Frontal cortex (tissue), 4 donors: ENCODE results near the gene FATE1. TPM values are rescaled to one million over a fixed set of nuclear protein-coding genes. Genes with fewer than 3 reads are reported as not detected.

Experiments used
- DNase-seq, 2 donors: peaks; one replicate each; pipeline ENCODE4 v3.0.0; 2012; ENCODE audit warnings: low spot score in 2 of 2
- FAIRE-seq: peaks from 2 replicates; lab custom pipeline; 2012; peaks lifted over from hg19 to GRCh38; lab: Jason Lieb, UNC
- total RNA-seq: library from RNA; depleted of rRNA; stranded (reverse); fragments of >200 nt; gene quantifications from one replicate; pipeline ENCODE4 v1.2.3, GENCODE V29; 2014
- donor health status: control.
- donor health status: control.
- donor health status: control.

Gene FATE1
- total RNA-seq, 1 donor from 2014 or later, result not detected

DNA sequence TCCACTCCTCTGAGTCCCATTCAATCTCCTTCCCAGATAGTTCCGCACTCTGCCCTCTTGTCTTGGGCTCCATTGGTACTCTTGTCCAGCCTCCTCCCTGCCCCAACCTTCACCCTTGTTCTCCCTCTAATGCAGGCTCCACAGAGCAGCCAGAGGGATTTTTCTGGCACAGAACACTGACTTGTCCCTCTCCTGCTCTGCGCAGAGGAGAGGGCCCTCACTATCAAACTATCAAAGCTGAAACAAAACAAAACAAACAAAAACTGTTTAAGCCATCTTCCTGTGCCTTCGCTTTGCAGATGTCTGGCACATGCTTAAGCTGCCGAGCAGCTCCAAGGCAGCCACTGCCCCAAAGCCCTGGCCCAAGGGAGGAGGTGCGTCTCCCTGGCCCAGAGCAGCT is 21.7 kb downstream of the FATE1 start:
- no peak for FAIRE-seq
- DNase-seq, result no peak

DNA sequence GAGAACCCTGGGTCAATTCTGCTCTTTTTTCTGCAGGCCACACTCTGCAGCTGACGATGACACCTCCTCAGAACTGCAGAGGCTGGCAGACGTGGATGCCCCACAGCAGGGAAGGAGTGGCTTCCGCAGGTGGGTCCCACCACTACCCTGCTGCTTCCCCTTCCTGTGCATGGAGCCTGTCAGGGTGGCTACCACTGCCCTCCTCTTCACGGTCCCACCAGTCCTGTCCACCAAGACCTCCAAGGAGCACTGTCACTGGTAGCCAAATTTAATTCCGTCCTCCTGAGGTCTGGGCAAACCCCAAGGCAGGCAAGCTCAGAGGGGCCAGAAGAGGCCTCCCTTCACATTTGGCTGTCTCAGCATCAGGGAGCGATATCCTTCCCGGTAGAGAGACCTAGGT is 22.9 kb downstream of the FATE1 start:
- DNase-seq (no peak), FAIRE-seq (no peak)

DNA sequence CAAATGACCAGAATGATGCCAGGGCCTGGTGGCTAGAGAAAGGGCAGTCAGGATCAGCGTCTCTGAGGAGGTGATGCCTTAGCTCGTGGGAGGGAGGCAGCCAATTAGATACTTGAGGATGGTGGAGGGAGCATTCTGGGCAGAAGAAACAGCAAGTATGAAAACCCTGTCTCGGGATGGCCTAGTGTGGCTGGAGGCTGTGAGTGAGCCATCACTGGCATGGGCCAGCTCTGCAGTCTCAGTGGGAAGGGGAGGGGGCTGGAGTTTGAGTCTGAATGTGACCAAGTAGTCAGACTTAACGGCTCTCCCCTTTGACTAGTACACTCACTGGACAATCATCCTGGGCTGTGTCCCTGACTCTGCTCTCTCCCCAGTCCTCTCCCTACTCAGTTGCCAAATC is 25.8 kb downstream of the FATE1 start:
- DNase-seq, result no peak
- no peak for FAIRE-seq

DNA sequence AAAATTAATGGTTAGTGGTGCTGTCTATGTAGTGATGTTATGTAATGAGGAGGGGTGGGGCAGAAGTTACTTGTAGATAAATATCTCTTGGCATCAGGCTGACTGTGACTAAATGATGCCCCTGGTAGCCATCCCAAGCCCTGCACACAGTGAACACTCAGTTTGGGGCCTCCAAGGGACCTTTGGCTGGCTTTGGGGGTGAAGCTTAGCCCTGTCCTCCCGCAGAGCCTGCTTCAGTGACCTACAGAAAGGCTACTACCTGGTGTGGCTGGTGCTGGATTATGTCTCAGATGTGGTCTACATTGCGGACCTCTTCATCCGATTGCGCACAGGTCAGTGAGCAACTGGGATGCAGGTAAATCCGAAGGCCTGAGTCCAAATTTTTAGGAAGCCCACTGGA is 26.5 kb downstream of the FATE1 start:
- FAIRE-seq (no peak), DNase-seq (no peak)

DNA sequence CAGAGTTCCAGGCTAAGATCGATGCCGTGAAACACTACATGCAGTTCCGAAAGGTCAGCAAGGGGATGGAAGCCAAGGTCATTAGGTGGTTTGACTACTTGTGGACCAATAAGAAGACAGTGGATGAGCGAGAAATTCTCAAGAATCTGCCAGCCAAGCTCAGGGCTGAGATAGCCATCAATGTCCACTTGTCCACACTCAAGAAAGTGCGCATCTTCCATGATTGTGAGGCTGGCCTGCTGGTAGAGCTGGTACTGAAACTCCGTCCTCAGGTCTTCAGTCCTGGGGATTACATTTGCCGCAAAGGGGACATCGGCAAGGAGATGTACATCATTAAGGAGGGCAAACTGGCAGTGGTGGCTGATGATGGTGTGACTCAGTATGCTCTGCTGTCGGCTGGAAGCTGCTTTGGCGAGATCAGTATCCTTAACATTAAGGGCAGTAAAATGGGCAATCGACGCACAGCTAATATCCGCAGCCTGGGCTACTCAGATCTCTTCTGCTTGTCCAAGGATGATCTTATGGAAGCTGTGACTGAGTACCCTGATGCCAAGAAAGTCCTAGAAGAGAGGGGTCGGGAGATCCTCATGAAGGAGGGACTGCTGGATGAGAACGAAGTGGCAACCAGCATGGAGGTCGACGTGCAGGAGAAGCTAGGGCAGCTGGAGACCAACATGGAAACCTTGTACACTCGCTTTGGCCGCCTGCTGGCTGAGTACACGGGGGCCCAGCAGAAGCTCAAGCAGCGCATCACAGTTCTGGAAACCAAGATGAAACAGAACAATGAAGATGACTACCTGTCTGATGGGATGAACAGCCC is 28.0 kb downstream of the FATE1 start:
- no peak for DNase-seq
- FAIRE-seq, result no peak

DNA sequence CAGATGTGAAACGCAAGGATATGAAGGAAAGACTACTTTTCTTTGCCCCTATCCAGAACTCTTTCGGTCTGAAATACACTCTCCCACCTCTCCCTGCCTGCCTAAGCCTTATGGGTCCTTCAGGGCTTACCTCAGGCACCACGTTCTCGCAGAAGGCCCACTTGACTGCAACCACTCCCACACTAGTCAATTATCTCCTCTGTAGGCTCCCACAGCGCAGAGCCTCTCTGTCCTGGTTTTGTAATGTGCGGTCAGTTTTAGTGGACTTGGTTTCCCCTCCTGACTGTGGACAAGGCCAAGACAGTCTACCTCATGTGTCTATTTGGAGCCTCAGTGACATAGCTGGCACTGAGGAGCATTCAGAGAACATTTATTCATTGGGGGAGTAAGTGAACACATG is 29.8 kb downstream of the FATE1 start:
- FAIRE-seq (no peak), DNase-seq (no peak)

DNA sequence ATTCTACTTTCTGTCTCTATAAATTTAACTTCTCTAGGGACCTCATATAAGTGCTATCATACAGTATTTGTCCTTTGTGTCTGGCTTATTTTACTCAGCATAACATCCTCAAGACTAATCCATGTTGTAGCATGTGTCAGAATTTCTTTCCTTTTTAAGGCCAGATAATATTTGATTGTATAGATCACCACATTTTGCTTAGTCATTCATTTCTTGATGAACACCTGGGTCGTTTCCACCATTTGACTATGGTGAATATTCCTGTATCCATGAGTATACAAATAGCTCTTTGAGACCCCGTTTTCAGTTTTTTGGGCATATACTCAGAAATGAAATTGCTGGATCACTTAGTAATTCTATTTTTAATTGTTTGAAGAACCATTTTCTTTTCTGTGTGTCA is 30.7 kb downstream of the FATE1 start:
- no peak for DNase-seq
- no peak for FAIRE-seq

DNA sequence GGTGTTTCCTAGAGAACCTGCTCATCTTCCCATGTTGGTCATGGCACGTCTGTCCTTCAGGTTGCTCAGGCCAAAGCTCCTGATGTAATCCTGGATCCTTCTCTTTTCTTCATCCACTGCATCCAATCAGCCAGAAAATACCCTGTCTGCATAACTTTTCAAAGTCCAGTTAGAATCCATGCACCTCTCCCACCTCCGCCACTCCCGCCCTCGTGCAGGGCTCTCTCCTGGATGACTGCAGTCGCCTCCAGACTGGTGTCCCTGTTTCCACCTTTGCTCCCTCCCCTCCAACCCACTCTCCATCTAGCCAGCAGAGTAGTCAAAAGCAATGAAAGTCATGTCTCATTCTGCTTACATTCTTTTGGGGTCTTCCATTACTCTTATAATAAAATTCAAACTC is 34.7 kb downstream of the FATE1 start:
- DNase-seq, result no peak
- no peak for FAIRE-seq

DNA sequence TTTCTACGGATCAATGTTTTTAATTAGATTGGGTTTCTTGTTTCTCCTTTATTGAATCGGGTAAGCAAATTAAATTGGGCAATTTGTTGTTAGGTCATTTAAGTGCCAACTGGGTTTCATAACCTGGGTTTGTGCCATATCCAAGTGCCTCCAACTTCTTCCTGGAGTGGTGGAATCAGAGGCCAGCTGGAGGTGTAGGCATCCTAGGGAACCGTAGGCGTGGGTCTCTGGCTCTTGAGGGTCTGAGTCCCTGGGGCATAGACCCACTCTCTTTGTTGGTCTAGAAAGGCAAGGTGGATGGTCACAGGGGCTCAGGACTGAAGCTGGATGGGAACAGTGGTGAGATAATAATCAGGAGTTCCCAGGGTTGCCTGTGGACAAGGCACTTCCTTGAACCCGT is 37.0 kb downstream of the FATE1 start:
- DNase-seq (no peak), FAIRE-seq (no peak)

DNA sequence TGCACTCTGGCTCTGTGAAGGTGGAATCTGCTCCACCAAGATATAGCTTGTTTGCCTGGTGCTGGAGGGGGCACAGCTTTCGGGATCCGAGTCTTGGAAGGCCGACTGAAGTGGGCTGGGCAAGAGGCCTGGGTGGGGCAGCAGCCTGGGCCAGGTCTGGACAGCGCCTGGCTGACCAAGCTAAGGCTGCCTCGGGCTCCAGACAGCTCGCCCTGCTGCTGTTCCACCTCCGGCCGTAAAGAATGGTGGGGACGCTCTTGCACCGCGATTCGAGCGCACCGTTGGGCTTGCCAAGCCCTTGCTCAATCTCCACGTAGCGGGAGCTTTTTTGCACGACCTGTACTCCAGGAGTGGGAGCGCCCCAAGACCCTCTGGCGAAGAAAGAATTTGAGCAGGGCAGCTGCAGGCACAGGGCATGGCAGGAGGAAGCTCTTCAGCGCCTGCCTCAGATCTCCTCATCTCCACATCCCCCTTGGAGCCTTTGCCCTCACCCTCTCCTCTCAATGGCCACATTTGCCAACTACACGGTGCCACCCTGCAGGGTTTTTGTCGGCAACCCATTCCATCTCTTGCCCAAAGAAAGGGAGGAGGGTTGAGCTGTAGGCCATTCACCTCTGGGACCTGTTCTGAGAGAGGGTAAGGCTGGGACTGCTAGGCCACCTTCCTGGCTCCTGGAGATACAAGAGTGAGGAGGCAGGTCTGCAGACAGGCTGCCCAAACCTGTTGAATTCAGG is 37.6 kb downstream of the FATE1 start:
- peak in 1 of 2 donors; percentile 65 for DNase-seq
- FAIRE-seq, result no peak

DNA sequence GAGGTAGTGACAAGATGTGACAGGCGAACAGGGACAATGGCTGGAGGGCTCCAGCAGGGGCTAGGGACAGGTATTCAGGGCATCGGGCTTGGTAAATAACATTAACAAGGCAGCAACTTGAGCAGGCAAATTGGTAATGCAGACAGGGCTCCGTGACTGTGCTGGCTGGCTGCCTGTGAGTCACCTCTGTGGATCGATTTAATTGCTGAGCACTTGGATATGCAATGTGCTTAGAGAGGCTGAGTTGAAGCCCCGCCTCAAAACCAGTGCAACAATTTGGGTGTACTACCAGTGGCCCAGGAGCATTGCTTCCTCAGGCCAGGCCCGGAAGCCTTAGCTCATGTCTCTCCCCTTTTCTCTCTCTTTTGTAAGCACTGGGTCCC is 38.2 kb downstream of the FATE1 start:
- DNase-seq, result no peak
- FAIRE-seq, result no peak

DNA sequence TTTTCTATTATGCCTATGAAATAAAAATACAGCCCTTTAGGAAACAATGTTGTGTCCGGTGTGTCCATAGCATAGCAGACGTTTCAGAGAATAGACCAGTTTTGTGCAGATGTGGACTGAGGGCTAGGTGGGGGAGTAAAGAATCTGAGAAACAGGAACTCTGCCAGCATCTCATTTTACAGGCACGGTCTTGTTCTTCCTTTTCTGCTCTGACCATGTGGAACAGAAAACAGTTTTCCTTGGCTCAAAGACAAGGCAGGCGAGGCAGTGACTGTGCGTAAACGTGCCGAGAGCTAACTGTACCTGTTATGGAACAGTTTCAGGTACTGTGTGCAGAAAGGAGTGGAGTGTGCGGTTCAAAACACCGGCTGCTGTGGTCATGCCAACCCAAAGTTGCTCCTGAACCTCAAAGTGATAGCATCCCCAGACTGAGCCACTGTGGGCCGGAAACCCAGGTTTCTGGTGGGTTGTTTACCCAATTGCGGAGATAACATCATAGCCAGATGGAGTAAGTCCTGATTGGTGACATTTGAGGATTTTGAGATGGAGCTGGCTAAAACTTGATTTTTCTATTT is 38.9 kb downstream of the FATE1 start:
- DNase-seq, result no peak
- no peak for FAIRE-seq

DNA sequence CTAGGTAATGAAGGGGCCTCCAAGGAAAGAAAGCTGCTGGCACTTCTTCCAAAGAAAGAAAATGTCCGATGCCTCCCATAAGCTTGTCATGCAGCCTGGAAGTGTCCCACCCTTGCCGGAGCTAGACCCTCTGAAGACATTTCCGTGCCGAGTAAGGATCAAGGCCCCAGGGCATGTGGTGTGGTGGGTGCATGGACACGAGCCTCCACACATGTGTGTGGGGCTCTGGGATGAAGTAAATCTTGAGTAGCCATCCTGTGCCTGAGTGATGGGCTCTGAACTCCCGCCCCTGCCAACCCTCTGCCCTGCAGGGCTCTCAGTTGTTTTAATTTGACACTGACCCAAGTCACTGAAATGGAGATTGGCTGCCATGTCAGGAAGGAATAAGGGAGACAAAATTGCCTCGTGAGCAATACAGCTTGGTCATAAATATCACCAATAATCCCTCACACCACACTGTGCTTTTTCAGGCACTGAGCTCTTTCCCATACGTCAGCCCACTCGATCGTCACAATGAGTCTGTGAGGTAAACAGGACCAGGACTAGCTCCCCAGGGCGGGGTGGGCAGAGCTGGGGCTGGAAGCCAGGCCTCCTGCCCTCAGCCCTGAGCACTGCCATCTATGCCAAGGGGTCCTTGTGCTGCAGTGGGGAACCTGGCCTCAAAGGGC is 43.3 kb downstream of the FATE1 start:
- DNase-seq (no peak), FAIRE-seq (no peak)

DNA sequence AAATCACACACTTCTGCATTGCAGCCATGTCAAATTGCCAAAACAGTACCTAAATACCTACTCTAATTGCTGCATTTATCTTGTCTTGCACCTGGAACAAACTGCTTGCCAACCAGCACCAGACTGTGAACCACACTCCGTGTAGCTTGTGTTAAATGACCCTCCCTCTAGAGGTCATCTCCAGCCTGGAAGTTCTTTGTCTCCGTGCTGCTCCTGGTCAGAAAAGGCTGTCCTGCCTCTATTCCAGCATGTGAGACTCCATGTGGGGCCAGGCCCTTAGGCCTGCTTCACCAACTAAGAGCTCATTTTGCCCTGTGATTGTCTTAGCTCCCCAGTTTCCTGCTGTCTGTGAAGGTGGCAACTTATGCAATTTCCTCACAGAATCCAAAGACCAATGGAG is 47.0 kb downstream of the FATE1 start:
- FAIRE-seq, result no peak
- DNase-seq, result no peak

DNA sequence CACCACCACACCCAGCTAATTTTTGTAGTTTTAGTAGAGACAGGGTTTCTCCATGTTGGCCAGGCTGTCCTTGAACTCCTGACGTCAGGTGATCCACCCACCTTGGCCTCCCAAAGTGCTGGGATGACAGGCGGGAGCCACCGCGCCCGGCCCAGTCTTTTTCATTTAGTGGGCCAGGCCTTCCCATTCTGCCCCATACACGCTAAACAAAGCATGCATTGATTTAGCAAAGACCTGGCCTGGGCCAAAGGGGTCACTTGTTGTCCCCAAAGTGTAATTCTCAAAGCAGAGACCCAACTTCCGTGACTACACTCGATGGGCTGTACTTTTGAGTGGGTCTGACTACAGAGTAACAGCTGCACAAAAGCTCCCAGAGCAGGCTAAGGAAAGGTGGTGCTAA is 47.9 kb downstream of the FATE1 start:
- DNase-seq (no peak), FAIRE-seq (no peak)

DNA sequence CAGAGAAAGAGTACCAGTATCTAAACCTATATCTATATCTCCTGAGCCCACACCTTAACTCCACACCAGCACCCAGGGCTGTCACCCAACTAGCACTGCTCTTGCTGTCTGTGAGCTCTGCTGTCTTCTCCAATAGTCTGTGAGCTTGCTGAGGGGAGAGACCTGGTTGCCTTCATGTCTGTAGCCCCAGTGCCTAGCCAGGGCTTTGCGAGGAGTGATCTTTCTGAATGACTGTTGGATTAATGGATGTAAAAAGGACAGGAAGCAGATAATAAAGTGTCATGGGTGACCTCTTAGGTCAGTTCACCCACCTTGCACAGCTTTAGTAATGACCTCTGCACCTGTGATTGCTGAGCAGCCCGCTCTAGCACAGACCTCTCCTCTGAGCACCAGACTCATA is 49.2 kb downstream of the FATE1 start:
- no peak for DNase-seq
- no peak for FAIRE-seq

DNA sequence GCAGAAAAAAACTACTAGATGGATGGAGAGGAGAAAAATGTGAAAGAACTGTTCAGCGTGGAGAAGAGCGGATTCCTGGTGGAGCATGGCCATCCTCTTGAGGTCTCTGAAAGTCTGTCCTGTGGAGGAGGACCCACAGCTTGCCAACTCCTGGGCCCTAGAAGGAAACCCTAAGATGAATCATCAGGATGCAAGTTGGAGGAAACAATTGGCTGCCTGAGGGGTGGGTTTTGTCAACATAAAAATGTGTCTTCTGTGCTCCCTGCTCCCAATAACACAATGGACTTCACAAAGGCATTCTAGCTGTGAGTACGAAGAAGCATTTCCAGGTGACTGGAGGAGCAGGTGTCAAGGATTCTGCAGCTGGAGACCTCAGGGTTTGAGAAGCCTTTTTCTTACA is 55.9 kb downstream of the FATE1 start:
- FAIRE-seq (no peak), DNase-seq (no peak)
